Raji (cell line): ENCODE results near the gene GSG1.

ENCODE experiments used
- POLR2A ChIP-seq: IDR thresholded peaks from 2 replicates; pipeline ENCODE4 v1.6.1; 2011; ENCODE audit warnings: low read depth, low read length, control low read depth; ENCODE audit not compliant: insufficient read depth

Gene GSG1

DNA sequence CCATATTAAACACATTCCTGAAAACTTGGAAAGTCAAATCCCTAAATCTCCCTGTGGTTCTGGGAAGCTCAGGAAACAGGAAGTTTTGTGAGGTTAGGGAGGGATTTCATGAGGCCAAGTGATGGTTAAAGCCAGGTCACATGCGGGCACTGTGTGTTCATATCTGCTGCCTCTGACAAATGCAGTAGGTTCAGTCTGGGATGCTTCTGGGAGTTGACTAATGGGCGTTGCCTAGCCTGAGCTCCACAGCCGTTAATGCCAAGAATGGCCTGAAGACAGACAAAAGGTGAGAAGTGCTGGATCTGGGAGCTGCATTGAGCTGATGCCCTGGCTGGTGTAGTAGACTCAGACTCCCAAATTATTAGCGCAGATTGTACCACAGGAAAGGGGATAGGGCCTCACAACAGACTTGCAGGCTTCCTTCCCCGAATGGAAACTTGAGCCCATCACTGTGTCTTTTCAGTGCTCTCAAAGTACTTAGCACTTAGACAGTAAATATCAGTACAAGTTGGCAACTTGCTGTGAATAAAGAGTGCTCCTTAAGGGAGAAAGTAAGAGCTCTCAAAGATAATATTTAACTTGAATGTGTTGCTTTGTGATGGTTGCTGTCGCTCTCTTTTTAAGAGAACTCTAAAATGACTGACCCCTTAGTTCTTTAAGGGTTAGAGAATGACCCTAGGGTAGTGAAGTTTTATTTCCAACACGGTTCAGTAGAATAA, 17.3 kb downstream of the GSG1 start:
- no peak for TF ChIP-seq POLR2A

DNA sequence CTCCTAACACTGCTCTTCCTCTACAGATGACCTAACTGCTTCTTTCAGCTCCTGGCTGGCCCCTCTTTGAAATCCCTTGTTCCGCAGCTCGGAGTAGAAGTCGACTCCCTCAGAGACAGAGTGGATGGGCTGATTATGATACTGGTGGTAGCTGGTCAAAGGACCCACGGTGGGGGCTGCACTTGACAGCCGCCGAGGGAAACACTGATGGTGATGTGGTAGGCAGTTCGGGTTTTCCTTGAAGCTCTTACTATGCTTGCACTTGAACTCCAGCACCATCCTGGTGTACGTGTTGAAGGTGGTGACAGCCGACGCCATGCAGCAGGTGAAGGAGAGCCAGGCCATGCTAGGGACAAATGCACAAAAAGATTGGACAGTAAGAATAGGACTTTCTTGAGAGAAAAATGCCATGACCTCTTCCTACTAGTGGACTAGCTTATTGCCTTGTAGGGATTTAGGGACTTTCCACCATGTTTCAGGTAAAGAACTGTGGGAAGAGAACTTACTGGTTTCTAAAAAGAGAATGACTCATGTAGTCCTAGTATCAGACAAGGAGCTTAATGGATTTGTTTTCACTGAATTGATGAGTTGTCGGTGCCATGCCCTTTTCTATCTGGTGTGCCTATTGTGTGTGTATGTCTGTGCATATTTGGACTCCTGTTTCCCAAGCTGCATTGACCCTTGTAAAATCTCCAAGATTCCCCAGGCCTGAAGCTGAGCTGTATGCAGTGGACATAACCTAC, 18.4 kb downstream of the GSG1 start:
- TF ChIP-seq POLR2A, result no peak

DNA sequence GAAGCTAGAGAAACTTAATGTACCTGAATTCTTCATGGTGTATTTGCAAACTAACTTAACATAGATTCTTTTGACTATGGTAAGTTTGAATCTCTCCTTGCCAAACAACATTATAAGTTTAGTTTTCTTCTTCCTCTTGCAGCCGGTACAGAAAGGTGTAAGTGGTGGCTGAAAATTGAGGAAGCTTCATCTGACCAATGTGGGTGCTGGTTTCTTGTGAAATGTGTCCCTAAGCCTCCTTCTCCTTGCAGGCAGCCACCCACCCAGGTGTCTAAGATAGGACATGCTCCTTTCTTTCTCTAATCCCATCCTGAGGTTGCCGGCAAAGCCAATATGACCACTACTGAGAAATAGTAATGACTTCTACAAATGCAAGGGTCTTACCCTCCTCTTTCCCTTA, 20.6 kb downstream of the GSG1 start:
- TF ChIP-seq POLR2A, result no peak

DNA sequence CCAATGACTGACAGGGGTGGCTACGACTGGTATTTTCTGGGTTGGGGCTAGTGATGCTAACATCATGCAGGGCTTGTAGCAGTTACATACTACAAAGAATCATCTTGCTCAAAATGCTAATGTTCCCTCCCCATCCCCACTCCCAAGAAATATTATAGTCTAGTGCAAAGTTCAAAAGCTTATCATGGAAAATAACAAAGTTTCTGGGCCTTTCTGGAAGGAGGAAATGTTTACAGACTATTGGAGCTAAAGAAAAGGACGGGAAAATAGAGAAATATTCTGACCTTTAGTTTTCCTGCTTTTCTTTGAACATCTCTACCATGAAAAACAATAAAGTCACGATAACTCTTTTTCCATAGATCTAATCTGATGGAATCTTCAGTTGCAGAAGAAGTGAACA, 23.2 kb downstream of the GSG1 start:
- TF ChIP-seq POLR2A, result no peak

DNA sequence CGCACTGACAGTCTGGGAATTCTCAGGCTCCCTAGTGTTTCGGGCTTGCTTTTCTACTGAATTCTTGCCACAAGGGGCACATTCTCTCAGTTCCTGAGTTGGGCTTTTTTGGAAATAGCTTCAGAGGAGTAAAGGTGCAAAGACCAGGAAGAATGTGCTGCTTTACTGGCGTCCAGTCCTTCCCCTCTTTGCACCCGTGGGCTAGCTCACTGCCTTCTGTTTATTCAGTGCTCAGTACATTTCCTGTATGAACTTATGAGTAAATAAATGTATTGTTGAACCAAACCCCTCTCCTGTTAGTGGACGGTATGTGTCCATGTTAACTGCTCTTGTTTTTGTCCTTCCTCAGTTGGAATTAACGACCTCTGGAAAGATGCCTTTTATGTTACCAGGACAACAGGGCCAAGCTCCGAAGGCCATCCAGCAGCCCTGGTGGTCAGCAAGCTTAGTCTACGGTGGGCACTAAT, 24.0 kb downstream of the GSG1 start:
- TF ChIP-seq POLR2A, result no peak

DNA sequence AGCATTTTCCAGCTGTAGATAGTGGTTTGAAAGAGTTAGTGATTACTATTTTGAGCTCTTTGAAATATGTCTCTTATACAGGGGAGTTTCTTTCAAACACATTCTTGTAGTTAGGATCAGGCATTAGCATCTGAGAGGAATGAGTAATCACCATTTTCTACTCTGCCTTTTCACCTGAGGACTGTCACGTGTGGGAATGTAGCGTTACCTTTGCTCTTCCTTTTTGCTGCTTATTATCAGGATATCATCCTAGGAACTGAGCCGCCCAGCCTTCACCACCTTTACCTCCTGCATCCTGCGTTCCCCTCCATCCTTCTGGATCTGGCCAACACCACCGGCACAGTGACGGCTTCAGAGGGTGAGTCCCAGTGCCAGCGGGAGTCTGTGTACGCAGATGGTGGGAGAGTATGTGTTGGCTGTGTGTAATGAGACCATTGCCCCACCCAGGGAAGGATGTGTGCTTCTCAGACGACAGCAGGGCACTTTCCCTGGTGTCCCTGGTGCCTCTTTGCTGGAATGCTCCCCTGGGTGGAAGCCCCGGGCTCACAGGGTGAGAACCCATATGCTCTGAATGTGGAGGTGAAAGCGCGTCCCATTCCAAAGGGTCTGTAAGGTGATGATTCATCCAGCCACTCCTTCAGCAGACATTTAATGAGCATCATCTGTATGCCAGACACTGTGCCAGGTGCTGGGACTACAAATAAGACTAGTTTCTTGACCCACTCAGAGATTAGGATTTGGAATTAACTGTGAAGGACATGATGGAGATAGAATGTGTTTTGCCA, 27.5 kb downstream of the GSG1 start:
- TF ChIP-seq POLR2A, result no peak

DNA sequence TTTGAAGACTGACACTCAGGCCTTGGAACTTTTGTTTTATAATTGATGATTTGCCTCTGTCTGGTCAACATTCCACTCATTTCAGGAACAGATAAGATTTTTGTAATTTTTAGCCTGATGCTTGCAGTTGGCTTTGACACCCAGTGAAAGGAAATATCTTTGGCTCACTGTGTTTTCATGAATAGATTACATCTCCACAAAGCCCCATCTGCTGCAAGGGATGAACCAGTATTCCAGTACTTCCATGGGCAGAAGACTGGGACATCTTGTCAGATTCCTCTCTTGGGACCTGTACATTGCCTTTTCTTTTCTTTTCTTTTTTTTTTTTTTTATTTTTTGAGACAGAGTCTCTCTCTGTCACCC, 28.4 kb downstream of the GSG1 start:
- TF ChIP-seq POLR2A, result no peak

DNA sequence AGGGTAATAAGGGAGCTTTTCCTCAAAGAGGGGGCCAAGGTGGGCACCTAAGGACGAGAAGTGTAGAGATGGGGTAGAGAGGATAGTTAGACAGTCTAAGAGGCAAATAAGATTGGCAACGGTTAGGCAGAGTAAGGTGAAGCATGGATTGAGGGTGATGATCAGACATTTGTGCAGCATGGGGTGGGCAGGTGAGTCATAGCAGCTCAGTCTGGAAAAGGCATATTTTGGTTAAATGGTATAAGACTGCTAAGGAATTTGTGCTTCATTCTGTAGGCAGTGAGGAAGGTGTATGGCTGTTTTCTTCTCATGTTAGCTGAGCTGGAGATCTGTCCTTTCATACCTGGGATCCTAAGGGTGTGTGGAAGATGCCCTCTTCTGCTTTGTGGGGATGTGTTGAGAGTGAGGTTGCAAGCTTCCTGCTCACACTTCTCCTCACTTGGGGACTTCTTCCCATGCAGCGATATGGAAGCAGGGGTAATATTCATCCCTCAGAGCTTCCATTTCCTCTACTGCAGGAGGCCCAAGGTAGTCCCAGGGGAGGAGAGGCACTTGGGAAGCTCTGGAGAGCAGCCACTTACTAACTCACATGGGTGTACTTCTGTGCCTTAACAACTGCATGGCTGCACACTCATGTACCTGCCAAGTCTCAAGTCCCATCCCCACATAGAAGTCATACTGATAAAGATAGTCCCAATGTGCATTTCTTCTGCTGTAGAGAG, 28.9 kb downstream of the GSG1 start:
- TF ChIP-seq POLR2A, result no peak

DNA sequence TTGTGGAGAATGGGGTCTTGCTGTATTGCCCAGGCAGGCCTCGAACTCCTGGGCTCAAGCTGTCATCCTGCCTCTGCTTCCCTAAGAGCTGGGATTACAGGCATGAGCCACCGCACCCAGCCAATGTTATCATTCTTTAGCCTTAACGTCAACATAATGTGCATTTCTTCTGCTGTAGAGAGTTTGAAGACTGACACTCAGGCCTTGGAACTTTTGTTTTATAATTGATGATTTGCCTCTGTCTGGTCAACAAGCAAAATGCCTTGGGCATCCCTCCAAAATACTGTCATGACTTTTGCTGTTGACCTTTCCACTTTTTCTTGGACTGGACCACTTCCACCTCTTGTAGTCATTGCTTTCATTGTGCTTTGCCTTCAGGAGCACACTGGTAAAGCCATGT, 30.3 kb downstream of the GSG1 start:
- no peak for TF ChIP-seq POLR2A

DNA sequence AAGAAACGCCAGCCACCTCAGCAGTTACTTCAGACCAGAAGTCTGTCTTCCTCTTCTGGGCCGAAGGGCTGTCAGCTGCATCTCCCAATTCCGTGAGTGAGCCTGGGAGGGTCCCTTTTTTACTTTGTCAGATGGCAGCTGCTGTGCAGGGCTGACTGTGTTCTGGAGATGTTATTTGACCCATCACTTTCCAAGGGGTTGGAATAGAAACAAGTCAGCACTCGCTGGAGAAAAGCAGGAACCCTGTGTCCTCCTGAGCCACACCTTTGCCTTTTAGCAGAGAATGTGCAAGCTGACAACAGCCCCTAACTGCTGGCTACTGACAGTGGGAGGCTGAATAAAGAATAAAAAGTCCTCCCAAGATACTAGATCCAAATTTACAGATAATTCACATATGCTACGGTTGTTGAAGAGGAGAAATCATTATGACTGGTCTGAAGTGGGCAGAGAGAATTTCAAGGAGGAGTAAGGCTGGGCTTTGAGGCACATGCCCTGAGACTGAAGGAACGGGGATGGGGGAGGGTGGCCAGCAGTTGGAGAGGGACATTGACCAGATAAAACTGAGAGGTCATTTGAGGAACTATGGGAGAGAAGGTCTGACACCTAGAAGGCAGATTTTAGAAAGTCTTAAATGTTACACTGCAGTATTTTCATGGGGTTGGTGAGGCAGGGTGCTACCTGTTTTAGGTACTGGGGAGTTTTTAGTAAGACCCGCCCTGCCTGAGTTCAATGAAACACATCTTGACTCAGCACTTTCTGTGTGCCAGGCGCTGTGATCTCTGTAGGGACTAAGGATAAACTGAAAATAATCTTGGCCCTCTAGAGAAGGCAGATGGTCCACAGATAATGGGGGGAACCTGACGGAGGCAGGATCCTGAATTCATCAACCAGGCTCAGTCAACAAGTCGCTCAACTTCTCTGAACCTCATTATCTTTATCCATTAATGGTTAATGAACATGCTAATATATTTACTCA, 31.9 kb downstream of the GSG1 start:
- TF ChIP-seq POLR2A, result no peak

DNA sequence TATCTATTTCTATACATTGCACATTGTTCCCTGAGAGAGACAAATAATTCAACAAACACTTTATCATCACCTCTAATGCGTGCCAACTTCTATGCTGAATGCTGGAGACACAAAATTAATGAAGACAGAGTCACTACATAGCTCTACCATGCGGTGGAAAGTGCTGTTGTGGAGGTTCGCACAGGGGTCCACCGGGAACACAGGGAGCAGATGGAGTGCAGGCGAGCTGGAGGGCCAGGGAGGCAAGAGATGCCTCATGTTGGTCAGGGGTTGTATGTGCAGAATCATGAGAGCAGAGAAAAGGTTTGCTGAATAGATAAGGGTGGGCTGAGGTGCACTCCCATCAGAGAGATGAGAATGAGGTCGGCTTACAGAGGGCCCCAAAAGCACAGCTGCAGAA, 34.1 kb downstream of the GSG1 start:
- no peak for TF ChIP-seq POLR2A

DNA sequence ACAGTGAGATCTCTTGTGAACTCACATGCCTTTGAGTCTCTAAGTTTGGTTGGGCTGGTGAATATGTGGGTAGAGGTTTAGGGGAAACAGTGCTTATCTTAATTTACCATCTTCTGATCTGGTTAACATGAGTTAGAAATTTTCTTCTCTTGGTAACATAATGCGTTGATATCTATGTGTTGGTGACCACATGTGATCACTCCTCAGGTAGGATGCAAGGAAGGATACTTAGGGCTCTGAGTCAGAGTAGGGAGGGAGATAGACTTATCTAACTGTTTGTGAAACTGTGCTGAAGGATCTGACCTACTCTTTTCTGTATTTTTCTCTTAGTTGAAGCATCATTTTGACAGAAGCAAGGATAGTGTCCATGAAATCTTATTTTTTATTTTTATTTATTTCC, 36.1 kb downstream of the GSG1 start:
- TF ChIP-seq POLR2A, result no peak

DNA sequence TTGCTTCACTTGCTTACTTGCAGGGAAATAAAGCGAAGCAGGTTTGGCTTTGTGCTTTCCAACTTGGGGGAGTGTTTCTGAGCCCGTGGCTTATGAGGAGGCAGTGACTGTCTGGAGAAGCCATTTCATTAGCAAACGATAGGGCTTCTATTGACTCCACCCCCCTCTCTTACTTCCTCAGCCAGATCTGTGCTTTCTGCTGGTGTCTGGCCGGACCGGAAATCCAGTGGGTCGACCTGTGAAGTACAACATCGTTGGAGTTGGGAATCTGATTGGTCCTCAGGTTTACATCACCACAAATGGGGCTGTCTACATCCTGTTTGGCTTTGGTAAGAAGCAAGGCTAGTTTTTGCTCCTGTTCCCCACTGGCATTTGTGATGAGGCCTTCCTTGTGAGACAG, 37.0 kb downstream of the GSG1 start:
- TF ChIP-seq POLR2A, result no peak

DNA sequence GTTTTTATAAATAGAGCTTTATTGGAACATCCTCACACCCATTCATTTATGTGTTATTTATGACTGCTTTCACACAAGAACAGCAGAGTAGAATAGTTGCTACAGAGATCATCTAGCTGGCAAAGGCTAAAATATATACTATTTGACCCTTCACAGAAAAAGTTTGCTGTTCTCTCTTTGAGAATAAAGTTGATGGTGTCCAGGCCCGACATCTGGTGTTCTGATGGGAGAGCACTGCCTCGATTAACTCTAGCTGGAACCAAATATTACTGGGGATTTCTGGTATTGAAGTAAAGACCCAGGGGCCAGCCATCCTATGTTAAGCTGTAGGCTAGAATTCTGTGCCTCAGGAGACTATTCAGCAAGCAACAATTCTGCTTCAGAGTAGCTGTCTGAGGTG, 37.5 kb downstream of the GSG1 start:
- no peak for TF ChIP-seq POLR2A
